NCI-H1436 (cell line): ENCODE results near the gene DBNDD1.
"Not testable (repeated sequence)": the region's sequence is repeated elsewhere in the genome, so short reads cannot be mapped to it uniquely, and the experiment has no call there.

Source experiments
- DNase-seq: peaks from one replicate; lab custom pipeline; 2025; lab: John Stamatoyannopoulos, UW

DBNDD1 gene

GRCh38 chr16:90018652-90019542, at the start of gene DBNDD1:
Gene DBNDD1 (minus strand): TSS chr16:90019456. CDS start chr16:90019341, 115 bp downstream.
- DNase-seq = no peak

GRCh38 chr16:90061437-90061836, 42.2 kb upstream of the DBNDD1 start:
- no peak for DNase-seq

- DNase-seq = no peak
Observed at GRCh38 chr16:90057738-90058173, 38.5 kb upstream of the DBNDD1 start.

- not testable (repeated sequence) for DNase-seq
Observed at GRCh38 chr16:90056521-90056920, 37.3 kb upstream of the DBNDD1 start.

GRCh38 chr16:90055371-90055770, 36.1 kb upstream of the DBNDD1 start:
- DNase-seq = no peak

- DNase-seq = no peak
Observed at GRCh38 chr16:90054554-90054953, 35.3 kb upstream of the DBNDD1 start.

- no peak for DNase-seq
Observed at GRCh38 chr16:90053902-90054500, 34.7 kb upstream of the DBNDD1 start.

- no peak for DNase-seq
Observed at GRCh38 chr16:90050969-90051368, 31.7 kb upstream of the DBNDD1 start.

- no peak for DNase-seq
Observed at GRCh38 chr16:90048737-90049330, 29.6 kb upstream of the DBNDD1 start.

- no peak for DNase-seq
Observed at GRCh38 chr16:90048347-90048722, 29.1 kb upstream of the DBNDD1 start.

GRCh38 chr16:90047714-90048346, 28.6 kb upstream of the DBNDD1 start:
- DNase-seq = peak; percentile 7

GRCh38 chr16:90046971-90047713, 27.9 kb upstream of the DBNDD1 start:
- DNase-seq = no peak

GRCh38 chr16:90046122-90046970, 27.1 kb upstream of the DBNDD1 start:
- DNase-seq = no peak

GRCh38 chr16:90044111-90044551, 24.9 kb upstream of the DBNDD1 start:
- no peak for DNase-seq

GRCh38 chr16:90043526-90043925, 24.3 kb upstream of the DBNDD1 start:
- DNase-seq = no peak

GRCh38 chr16:90042946-90043514, 23.8 kb upstream of the DBNDD1 start:
- no peak for DNase-seq

GRCh38 chr16:90041896-90042473, 22.7 kb upstream of the DBNDD1 start:
- no peak for DNase-seq

GRCh38 chr16:90040152-90041023, 21.1 kb upstream of the DBNDD1 start:
- DNase-seq = no peak

- DNase-seq = no peak
Observed at GRCh38 chr16:90037276-90037675, 18.0 kb upstream of the DBNDD1 start.
